ENCODE results near the gene CPLANE2. TPM values are rescaled to one million over a fixed set of nuclear protein-coding genes. Genes with fewer than 3 reads are reported as not detected.
A peak's percentile ranks its signal among the peaks of the same experiment; 100 is the strongest.
"Not testable (repeated sequence)": the region's sequence is repeated elsewhere in the genome, so short reads cannot be mapped to it uniquely, and the experiment has no call there.

CPLANE2 gene
- total RNA-seq, 1 donor from 2014 or later, result 2.0 TPM

- no peak for DNase-seq
Measured at GRCh38 chr1:16208270-16208987, 28.6 kb downstream of the CPLANE2 start.

- no peak for DNase-seq
Measured at GRCh38 chr1:16207318-16208269, 29.4 kb downstream of the CPLANE2 start.

- DNase-seq, result peak; percentile 97
Measured at GRCh38 chr1:16206547-16207317, 30.3 kb downstream of the CPLANE2 start.

DNA sequence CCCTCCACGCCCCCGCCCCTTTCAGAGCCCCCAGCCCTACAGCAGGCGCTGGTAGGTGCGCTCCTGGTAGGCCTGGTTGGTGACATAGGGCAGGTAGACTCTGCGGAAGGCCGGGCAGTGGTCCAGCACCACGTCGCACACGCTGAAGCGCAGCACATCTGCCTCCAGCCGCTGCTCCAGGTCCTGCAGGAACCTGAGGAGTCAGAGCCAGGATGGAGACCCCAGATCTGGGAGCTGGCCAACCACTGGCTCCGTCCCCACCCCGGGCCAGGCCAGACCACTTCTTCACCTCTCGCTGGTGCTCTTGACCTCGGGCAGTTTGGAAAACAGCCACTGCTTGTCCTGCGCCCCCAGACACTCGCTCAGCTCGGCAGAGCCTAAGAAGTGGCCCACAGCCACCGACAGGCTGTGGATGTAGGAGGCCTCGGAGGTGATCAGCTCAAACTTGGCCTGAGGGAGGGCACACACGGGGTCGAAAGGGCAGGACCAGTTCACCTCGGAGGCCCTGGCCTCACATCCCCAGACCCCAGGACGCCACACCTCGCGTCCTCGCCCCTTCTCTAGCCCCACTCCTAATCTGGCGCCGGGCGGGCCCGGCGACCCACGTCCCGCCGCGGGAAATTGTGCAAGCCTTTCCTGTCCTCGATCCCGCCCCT lies 31.0 kb downstream of the CPLANE2 start:
- no peak for DNase-seq

GRCh38 chr1:16205334-16205671 lies 31.7 kb downstream of the CPLANE2 start:
- DNase-seq, result no peak

DNA sequence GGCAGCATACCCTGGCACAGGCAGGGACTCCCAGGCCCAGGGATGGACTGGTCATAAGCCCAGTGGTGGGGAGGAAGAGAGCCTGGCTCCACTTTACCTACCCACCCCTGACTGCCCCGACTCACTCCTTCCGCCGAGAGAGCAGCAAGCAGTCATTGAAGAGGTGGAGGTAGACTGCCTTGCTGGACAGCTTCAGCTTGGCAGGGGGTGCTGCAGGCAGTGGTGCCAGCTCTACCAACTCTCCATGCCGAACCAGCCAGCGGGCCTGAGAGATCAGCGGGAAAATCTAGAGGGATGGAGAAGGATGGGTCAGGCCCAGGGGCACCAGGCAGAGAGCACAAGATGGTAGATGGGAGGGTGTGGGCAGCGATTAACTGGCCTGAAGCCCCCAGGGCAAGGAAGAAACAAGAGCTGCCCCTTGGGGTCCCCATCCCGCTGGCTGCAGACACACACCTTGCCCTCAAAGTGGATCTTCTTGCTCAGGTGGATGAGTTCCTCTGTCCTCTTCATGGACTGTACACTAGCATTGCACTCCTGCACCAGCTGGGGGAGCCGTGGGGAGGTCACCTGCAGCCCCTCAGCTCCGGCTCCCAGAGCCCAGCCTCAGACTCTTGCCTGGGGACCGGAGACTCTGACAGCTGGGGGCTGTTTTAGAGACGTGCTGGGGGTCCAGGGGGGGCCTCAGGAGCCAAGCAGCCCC lies 32.2 kb downstream of the CPLANE2 start:
- DNase-seq, result no peak

GRCh38 chr1:16204216-16204615 lies 32.8 kb downstream of the CPLANE2 start:
- DNase-seq, result no peak

GRCh38 chr1:16203550-16203949 lies 33.4 kb downstream of the CPLANE2 start:
- no peak for DNase-seq

- no peak for DNase-seq
Measured at GRCh38 chr1:16202281-16203210, 34.4 kb downstream of the CPLANE2 start.

GRCh38 chr1:16199700-16200099 lies 37.3 kb downstream of the CPLANE2 start:
- no peak for DNase-seq

GRCh38 chr1:16199157-16199501 lies 37.9 kb downstream of the CPLANE2 start:
- DNase-seq, result no peak

- no peak for DNase-seq
Measured at GRCh38 chr1:16198444-16199156, 38.4 kb downstream of the CPLANE2 start.

DNA sequence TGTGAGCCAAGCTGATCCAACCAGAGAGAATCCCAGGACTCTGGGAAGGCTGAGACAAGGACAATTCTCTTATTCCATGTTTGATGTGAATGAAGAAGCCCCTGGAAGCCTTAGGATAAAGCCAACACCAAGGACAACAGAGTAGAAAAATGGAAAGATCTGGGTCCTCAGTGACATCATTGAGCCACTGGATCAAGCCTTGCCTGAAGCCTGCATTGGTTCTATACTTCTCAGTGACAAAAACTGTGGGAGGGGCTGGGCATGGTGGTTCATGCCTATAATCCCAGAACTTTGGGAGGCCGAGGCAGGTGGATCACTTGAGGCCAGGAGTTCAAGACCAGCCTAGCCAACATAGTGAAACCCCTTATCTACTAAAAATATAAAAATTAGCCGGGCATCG lies 40.1 kb downstream of the CPLANE2 start:
- DNase-seq, result no peak

DNA sequence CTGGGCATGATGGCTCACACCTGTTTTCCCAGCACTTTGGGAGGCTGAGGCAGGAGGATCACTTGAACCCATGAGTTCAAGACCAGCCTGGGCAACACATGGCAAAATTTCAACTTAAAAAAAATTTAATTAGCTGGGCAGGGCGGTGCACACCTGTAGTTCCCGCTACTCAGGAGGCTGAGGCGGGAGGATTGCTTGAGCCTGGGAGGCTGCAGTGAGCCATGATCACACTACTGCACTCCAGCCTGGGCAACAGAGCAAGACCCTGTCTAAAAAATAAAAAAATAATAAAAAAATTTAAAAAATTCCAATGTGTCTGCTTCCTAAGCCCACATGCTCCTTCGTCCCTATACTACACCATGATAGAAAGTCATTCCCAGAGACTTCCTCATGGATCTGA lies 40.8 kb downstream of the CPLANE2 start:
- not testable (repeated sequence) for DNase-seq

DNA sequence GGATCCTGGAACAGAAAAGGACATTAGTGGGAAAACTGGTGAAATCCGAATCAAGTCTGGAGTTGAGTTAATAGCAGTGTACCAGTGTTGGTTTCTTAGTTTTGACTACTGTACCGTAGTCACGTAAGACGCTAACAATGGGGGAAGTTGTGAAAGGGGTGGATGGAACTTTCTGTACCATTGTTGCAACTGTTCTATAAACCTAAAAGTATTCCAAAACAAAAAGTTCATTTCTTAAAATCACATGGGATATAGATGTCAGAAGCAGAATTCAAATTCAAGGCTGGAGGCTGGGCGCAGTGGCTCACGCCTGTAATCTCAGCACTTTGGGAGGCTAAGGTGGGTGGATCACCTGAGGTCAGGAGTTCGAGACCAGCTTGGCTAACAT lies 41.5 kb downstream of the CPLANE2 start:
- DNase-seq, result no peak

DNA sequence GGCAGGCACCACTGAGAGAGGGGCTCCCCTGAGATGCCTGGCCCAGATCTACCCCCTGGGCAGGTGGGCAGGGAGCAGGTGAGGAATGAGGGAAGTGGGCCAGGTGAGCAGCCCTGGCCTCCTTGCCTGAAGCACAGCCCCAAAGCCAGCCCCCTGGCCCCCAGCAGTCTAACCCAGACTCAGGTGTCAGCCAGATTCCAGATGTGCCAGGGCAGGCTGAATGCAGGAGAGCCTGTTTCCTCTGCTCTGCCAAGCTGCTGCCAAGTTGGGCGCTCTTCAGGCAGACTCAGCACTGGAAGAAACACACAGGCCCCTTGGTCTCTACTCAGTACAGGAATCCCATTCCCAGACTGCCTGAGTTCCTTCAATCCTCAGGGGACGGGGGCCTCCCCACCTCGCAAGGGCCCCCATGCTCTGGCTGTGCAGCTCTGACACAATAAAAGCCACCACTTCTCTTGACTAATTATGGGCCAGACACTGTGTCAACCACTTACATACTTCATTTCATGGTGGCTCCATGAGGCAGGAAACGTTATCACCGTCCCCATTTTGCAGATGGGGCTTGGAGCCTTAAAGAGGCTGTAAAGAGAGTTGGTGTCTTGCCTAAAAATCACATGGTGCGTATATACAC lies 45.0 kb downstream of the CPLANE2 start:
- DNase-seq, result no peak

GRCh38 chr1:16191309-16191708 lies 45.7 kb downstream of the CPLANE2 start:
- no peak for DNase-seq

DNA sequence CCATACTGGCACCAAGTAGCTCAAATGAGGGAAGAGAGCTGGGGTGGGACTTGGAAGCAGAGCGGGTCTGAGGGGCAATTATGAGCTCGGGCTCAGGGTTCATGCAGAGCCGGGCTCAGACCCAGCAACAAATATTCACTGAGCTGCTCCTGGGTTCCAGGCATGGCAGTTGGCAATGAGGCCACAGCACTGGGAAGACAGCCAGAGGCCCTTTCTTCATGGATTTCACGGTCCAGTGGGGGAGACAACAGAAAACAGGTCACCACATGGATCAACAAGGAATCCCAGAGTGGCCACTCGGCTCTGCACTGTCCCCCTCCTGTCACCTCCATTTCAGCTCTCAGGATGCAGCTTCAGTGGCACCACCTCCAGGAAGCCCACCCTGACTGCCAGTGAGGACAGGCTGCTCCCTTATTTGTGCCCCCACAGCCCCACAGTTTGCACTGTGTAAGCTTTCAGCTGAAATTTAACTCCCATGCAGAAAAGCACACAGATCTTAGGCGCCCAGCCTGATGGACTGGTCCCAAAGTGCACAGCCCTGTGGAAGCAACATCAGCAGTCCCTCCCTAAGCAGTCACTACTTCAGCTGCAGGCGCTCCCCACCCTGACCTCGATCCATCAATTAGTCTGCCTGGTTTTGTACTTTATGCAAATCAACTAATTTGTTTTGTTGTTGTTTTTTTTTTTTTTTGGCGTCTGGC lies 46.9 kb downstream of the CPLANE2 start:
- DNase-seq, result no peak

GRCh38 chr1:16189003-16189402 lies 48.0 kb downstream of the CPLANE2 start:
- DNase-seq, result no peak
